ENCODE measurements around the gene RPLP1.
"Not testable (repeated sequence)": the region's sequence is repeated elsewhere in the genome, so short reads cannot be mapped to it uniquely, and the experiment has no call there.

RPLP1 gene

GRCh38 chr15:69436951-69437350 is 15.7 kb upstream of the RPLP1 start:
- no peak for DNase-seq (ENCODE audit: low read depth in 4 of 4, low spot score in 1 of 4)

GRCh38 chr15:69439623-69440022 is 13.0 kb upstream of the RPLP1 start:
- no peak for DNase-seq (ENCODE audit: low read depth in 4 of 4, low spot score in 1 of 4)

GRCh38 chr15:69443032-69443611 is 9.5 kb upstream of the RPLP1 start:
- DNase-seq (ENCODE audit: low read depth in 4 of 4, low spot score in 1 of 4) = no peak

- no peak for DNase-seq (ENCODE audit: low read depth in 4 of 4, low spot score in 1 of 4)
These were observed 7.9 kb upstream of the RPLP1 start for GRCh38 chr15:69444686-69445085.

- no peak for DNase-seq (ENCODE audit: low read depth in 4 of 4, low spot score in 1 of 4)
These were observed 5.7 kb upstream of the RPLP1 start for GRCh38 chr15:69446953-69447352.

- DNase-seq (ENCODE audit: low read depth in 4 of 4, low spot score in 1 of 4) = not testable (repeated sequence)
These were observed 2.4 kb upstream of the RPLP1 start for GRCh38 chr15:69450221-69450620.

- DNase-seq (ENCODE audit: low read depth in 4 of 4, low spot score in 1 of 4) = no peak
These were observed 1.5 kb upstream of the RPLP1 start for GRCh38 chr15:69450968-69451695.

- DNase-seq (ENCODE audit: low read depth in 4 of 4, low spot score in 1 of 4) = no peak
These were observed 497 bp upstream of the RPLP1 start for GRCh38 chr15:69451951-69452691.

GRCh38 chr15:69454953-69455352 is 2.3 kb downstream of the RPLP1 start:
- DNase-seq (ENCODE audit: low read depth in 4 of 4, low spot score in 1 of 4) = no peak

GRCh38 chr15:69456208-69457166 is 3.9 kb downstream of the RPLP1 start:
- no peak for DNase-seq (ENCODE audit: low read depth in 4 of 4, low spot score in 1 of 4)

GRCh38 chr15:69457304-69458280 is 5.0 kb downstream of the RPLP1 start:
- no peak for DNase-seq (ENCODE audit: low read depth in 4 of 4, low spot score in 1 of 4)

GRCh38 chr15:69459066-69459465 is 6.4 kb downstream of the RPLP1 start:
- DNase-seq (ENCODE audit: low read depth in 4 of 4, low spot score in 1 of 4) = no peak

- no peak for DNase-seq (ENCODE audit: low read depth in 4 of 4, low spot score in 1 of 4)
These were observed 7.9 kb downstream of the RPLP1 start for GRCh38 chr15:69460481-69460880.

GRCh38 chr15:69462030-69462492 is 9.4 kb downstream of the RPLP1 start:
- no peak for DNase-seq (ENCODE audit: low read depth in 4 of 4, low spot score in 1 of 4)

- peak; percentile 82 to 88 (median 85) for DNase-seq (ENCODE audit: low read depth in 4 of 4, low spot score in 1 of 4)
These were observed 10.0 kb downstream of the RPLP1 start for GRCh38 chr15:69462493-69463181.

- no peak for DNase-seq (ENCODE audit: low read depth in 4 of 4, low spot score in 1 of 4)
These were observed 10.7 kb downstream of the RPLP1 start for GRCh38 chr15:69463182-69463756.

GRCh38 chr15:69465253-69465652 is 12.6 kb downstream of the RPLP1 start:
- no peak for DNase-seq (ENCODE audit: low read depth in 4 of 4, low spot score in 1 of 4)

GRCh38 chr15:69466733-69467132 is 14.1 kb downstream of the RPLP1 start:
- no peak for DNase-seq (ENCODE audit: low read depth in 4 of 4, low spot score in 1 of 4)

- no peak for DNase-seq (ENCODE audit: low read depth in 4 of 4, low spot score in 1 of 4)
These were observed 15.0 kb downstream of the RPLP1 start for GRCh38 chr15:69467636-69468035.

Data from stimulated activated CD4-positive, alpha-beta T cell treated with anti-CD3 and anti-CD28 coated beads, Interleukin-1b, Interleukin-23, amount 100 ng/mL, for 24 hours (primary cell).